DND-41 (cell line): ENCODE measurements around the gene CCDC102A.

ENCODE experiments used
- CTCF ChIP-seq: IDR thresholded peaks from 2 replicates; pipeline ENCODE4 v1.5.1; 2012; ENCODE audit warnings: borderline replicate concordance, low read length, moderate library complexity, mild to moderate bottlenecking; ENCODE audit not compliant: poor library complexity, severe bottlenecking; ENCODE audit errors: extremely low read depth
- EZH2 ChIP-seq: IDR thresholded peaks from 3 replicates; pipeline ENCODE4 v1.6.1; 2012; ENCODE audit warnings: borderline replicate concordance, low read depth, mild to moderate bottlenecking, moderate library complexity, low read length, inconsistent platforms; ENCODE audit not compliant: severe bottlenecking

- TF ChIP-seq CTCF (no peak), EZH2 (no peak)
Observed at GRCh38 chr16:57538235-57538721, 1.9 kb upstream of the CCDC102A start.
